Gastroesophageal sphincter (tissue), 3 donors: ENCODE data around the gene REST.

Source experiments
- POLR2A ChIP-seq, 2 donors: fragments of 450-650 bp; IDR thresholded peaks; one replicate each; pipeline ENCODE4 v1.6.1; 2017; ENCODE audit warnings: antibody characterized with exemption in 2 of 2, mild to moderate bottlenecking in 2 of 2, moderate library complexity in 1 of 2
- TF ChIP-seq, protein P1 (sequence below), 4 experiments: fragments of 200-600 bp in 2 of 4; fragments of 450-650 bp in 2 of 4; sonication (generic) in 1 of 4; IDR thresholded peaks; one replicate each; pipeline ENCODE4 v1.5.1; 2017 to 2019; ENCODE audit warnings: antibody characterized with exemption in 4 of 4, mild to moderate bottlenecking in 2 of 4, moderate library complexity in 2 of 4

- TF ChIP-seq, protein P1, sequence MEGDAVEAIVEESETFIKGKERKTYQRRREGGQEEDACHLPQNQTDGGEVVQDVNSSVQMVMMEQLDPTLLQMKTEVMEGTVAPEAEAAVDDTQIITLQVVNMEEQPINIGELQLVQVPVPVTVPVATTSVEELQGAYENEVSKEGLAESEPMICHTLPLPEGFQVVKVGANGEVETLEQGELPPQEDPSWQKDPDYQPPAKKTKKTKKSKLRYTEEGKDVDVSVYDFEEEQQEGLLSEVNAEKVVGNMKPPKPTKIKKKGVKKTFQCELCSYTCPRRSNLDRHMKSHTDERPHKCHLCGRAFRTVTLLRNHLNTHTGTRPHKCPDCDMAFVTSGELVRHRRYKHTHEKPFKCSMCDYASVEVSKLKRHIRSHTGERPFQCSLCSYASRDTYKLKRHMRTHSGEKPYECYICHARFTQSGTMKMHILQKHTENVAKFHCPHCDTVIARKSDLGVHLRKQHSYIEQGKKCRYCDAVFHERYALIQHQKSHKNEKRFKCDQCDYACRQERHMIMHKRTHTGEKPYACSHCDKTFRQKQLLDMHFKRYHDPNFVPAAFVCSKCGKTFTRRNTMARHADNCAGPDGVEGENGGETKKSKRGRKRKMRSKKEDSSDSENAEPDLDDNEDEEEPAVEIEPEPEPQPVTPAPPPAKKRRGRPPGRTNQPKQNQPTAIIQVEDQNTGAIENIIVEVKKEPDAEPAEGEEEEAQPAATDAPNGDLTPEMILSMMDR (IDR thresholded peaks at IDR 0.05) = no peak
- no peak for TF ChIP-seq POLR2A (IDR thresholded peaks at IDR 0.05)
Measured at GRCh38 chr4:56902703-56903102, 5.0 kb upstream of the REST start.
